ENCODE measurements around the gene ZNF385D.

GRCh38 chr3:21798356-21799088, 47.5 kb upstream of the ZNF385D start:
- TF ChIP-seq CTCF (conservative IDR thresholded peaks at IDR 0.05) (no peak), EZH2 (IDR thresholded peaks at IDR 0.05; ENCODE audit: low read depth) (no peak)

Data from PC-9 (cell line).